ENCODE data around the gene SOX11. TPM values are rescaled to one million over a fixed set of nuclear protein-coding genes. Genes with fewer than 3 reads are reported as not detected.

Gene SOX11
- polyA plus RNA-seq, 1 donor (not counting 4 experiments of a cell fraction or from before 2014, with no cell fraction given) = not detected

DNA sequence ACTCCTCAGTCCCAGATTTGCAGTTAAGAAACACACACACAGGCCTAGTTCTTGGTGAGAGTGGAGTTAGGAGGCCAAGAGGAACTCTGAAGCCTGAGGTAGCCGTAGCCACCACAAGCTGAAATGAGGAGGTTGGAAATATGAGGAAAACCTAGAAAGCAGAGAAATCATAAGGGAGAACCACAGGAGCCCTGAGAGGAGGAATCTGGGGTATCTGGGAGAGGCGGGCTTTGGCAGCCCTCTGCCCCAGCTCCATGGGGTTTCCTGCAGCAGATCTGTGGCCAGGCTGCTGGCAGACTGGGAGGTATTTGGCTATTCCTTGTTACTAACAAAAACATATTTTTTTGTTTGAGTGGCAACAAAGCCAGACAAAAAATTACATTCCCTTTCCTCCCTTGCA lies 11.0 kb downstream of the SOX11 start:
- Histone ChIP-seq H3K4me3 (ENCODE audit: control insufficient read depth in 2 of 3, extremely low read depth in 1 of 3, insufficient read depth in 2 of 3, low read depth in 1 of 3, low read length in 3 of 3) (no peak overlapping the region), H3K4me1 (ENCODE audit: control insufficient read depth, extremely low read depth, insufficient read depth, low read length) (no peaks in the 10 kb centered on the region), H3K27ac (ENCODE audit: control insufficient read depth, insufficient read depth, low read length) (no peak overlapping the region), H3K9ac (ENCODE audit: control insufficient read depth, extremely low read depth, insufficient read depth, low read length) (no peak overlapping the region), H3K4me2 (ENCODE audit: control insufficient read depth, extremely low read depth, insufficient read depth, low read depth, low read length) (no peak overlapping the region), H3K9me1 (ENCODE audit: control insufficient read depth, extremely low read depth, insufficient read depth, low read length) (no peaks in the 10 kb centered on the region), H3K79me2 (ENCODE audit: control insufficient read depth, insufficient read depth, low read length) (no peaks in the 10 kb centered on the region), H4K20me1 (ENCODE audit: control insufficient read depth, extremely low read depth, insufficient read depth, low read length) (no peaks in the 10 kb centered on the region), H2AFZ (ENCODE audit: control insufficient read depth, low read length) (no peak overlapping the region), H3K27me3 (ENCODE audit: control insufficient read depth, extremely low read depth, insufficient read depth, low read length) (no peaks in the 10 kb centered on the region), H3K36me3 (ENCODE audit: control insufficient read depth in 2 of 2, extremely low read depth in 1 of 2, insufficient read depth in 2 of 2, low read length in 2 of 2) (no peaks in the 10 kb centered on the region), H3K9me3 (ENCODE audit: control insufficient read depth, low read depth, low read length) (no peaks in the 10 kb centered on the region)
- no peak for FAIRE-seq
- no peak for TF ChIP-seq EZH2 (IDR thresholded peaks at IDR 0.05; ENCODE audit: low read length)
- no peak for TF ChIP-seq CTCF (optimal IDR thresholded peaks at IDR 0.05 in 1 of 3, IDR thresholded peaks at IDR 0.05 in 1 of 3, conservative IDR thresholded peaks at IDR 0.05 in 1 of 3; ENCODE audit: extremely low read depth in 1 of 3, insufficient read depth in 2 of 3, low read length in 3 of 3)
- dilution Hi-C loops (cut with MboI; ENCODE audit: extremely low pct_ligation_motif_present, low sequenced_read_pairs) = no loop called here
- no peak for DNase-seq (ENCODE audit: low read depth, low spot score)

DNA sequence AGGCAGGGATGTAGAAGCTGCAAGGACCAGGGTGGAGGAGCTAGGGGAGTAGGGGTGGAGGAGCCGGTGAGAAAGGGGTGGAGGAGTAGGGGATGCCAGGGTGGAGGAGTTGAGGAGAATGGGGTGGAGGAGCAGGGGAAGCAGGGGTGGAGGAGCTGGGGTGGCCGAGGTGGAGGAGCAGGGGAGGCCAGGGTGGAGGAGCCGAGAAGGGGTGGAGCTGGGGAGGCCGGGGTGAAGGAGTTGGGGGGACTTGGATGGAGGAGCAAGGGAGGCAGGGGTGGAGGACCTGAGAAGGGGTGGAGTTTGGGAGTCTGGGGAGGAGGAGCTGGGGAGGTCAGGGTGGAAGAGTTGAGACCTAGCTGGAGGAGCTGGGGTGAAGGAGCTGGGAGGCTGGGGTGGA lies 13.3 kb downstream of the SOX11 start:
- Histone ChIP-seq H3K27me3 (ENCODE audit: control insufficient read depth, extremely low read depth, insufficient read depth, low read length) (no peaks in the 10 kb centered on the region), H3K9ac (ENCODE audit: control insufficient read depth, extremely low read depth, insufficient read depth, low read length) (no peak overlapping the region), H3K4me3 (ENCODE audit: control insufficient read depth in 2 of 3, extremely low read depth in 1 of 3, insufficient read depth in 2 of 3, low read depth in 1 of 3, low read length in 3 of 3) (no peak overlapping the region), H3K27ac (ENCODE audit: control insufficient read depth, insufficient read depth, low read length) (no peak overlapping the region), H2AFZ (ENCODE audit: control insufficient read depth, low read length) (no peak overlapping the region), H3K4me2 (ENCODE audit: control insufficient read depth, extremely low read depth, insufficient read depth, low read depth, low read length) (no peak overlapping the region), H3K36me3 (ENCODE audit: control insufficient read depth in 2 of 2, extremely low read depth in 1 of 2, insufficient read depth in 2 of 2, low read length in 2 of 2) (no peaks in the 10 kb centered on the region), H3K4me1 (ENCODE audit: control insufficient read depth, extremely low read depth, insufficient read depth, low read length) (no peaks in the 10 kb centered on the region), H4K20me1 (ENCODE audit: control insufficient read depth, extremely low read depth, insufficient read depth, low read length) (no peaks in the 10 kb centered on the region), H3K9me1 (ENCODE audit: control insufficient read depth, extremely low read depth, insufficient read depth, low read length) (no peaks in the 10 kb centered on the region), H3K9me3 (ENCODE audit: control insufficient read depth, low read depth, low read length) (no peaks in the 10 kb centered on the region), H3K79me2 (ENCODE audit: control insufficient read depth, insufficient read depth, low read length) (no peaks in the 10 kb centered on the region)
- dilution Hi-C loops (cut with MboI; ENCODE audit: extremely low pct_ligation_motif_present, low sequenced_read_pairs) = no loop called here
- DNase-seq (ENCODE audit: low read depth, low spot score) = no peak
- FAIRE-seq = no peak
- TF ChIP-seq CTCF (optimal IDR thresholded peaks at IDR 0.05 in 1 of 3, IDR thresholded peaks at IDR 0.05 in 1 of 3, conservative IDR thresholded peaks at IDR 0.05 in 1 of 3; ENCODE audit: extremely low read depth in 1 of 3, insufficient read depth in 2 of 3, low read length in 3 of 3) (no peak), EZH2 (IDR thresholded peaks at IDR 0.05; ENCODE audit: low read length) (no peak)

Measured in keratinocyte (primary cell).